Measurements from ENCODE around the gene UBIAD1. TPM values are rescaled to one million over a fixed set of nuclear protein-coding genes. Genes with fewer than 3 reads are reported as not detected.

UBIAD1 gene
- total and polyA plus RNA-seq, 9 of the 15 experiments (the other 6 are each of a cell fraction or from before 2014, with no cell fraction given): 6.2 to 34.3 (median 22.3) TPM

GRCh38 chr1:11262171-11263049 lies 10.6 kb upstream of the UBIAD1 start, which contains the start of gene MTOR (continued):
- no peak for TF ChIP-seq ELK1 (CRISPR knock-in tag; IDR thresholded peaks at IDR 0.05)
- peak; percentile 75 for TF ChIP-seq TBP (optimal IDR thresholded peaks at IDR 0.05; ENCODE audit: low read depth, low read length)
- no peak for TF ChIP-seq MEF2A (IDR thresholded peaks at IDR 0.05; ENCODE audit: control insufficient read depth, low read depth, low read length)
- peak; percentile 89 for TF ChIP-seq POLR2A (conservative IDR thresholded peaks at IDR 0.05)
- peak; percentile 98 for TF ChIP-seq PHF8 (IDR thresholded peaks at IDR 0.05; ENCODE audit: borderline replicate concordance, low read length)
- 0 out of 2 replicates have a peak, but pooled peaks have one; percentile 53 for TF ChIP-seq FOXP1 (CRISPR knock-in tag; IDR thresholded peaks at IDR 0.05)
- TF ChIP-seq CREB3 (tag; conservative IDR thresholded peaks at IDR 0.05; ENCODE audit: low read depth): no peak
- TF ChIP-seq ATF1 (CRISPR knock-in tag; IDR thresholded peaks at IDR 0.05): no peak; the same call in 1 of the 2 replicates
- peak; percentile 92 for TF ChIP-seq ATF1 (tag; IDR thresholded peaks at IDR 0.05)
- TF ChIP-seq ESRRB (CRISPR knock-in tag; IDR thresholded peaks at IDR 0.05; ENCODE audit: borderline replicate concordance): no peak
- TF ChIP-seq MAX (CRISPR knock-in tag; IDR thresholded peaks at IDR 0.05): peak; percentile 87
- TF ChIP-seq POLR2G (IDR thresholded peaks at IDR 0.05; ENCODE audit: low read depth, low read length): peak; percentile 93
- TF ChIP-seq ZBTB12 (CRISPR knock-in tag; IDR thresholded peaks at IDR 0.05): peak; percentile 43
- TF ChIP-seq ZBTB2 (IDR thresholded peaks at IDR 0.05): no peak
- TF ChIP-seq HCFC1 (IDR thresholded peaks at IDR 0.05; ENCODE audit: low read depth, low read length): peak; percentile 89
- TF ChIP-seq RNF2 (IDR thresholded peaks at IDR 0.05): no peak
- TF ChIP-seq POU5F1 (IDR thresholded peaks at IDR 0.05; ENCODE audit: borderline replicate concordance, low read depth, low read length, partially characterized antibody): no peak
- TF ChIP-seq TCF15 (CRISPR knock-in tag; IDR thresholded peaks at IDR 0.05): no peak
- TF ChIP-seq JUNB (CRISPR knock-in tag; conservative IDR thresholded peaks at IDR 0.05): no peak
- TF ChIP-seq TAF7 (tag; IDR thresholded peaks at IDR 0.05): peak; percentile 58
- TF ChIP-seq MLX (CRISPR knock-in tag; conservative IDR thresholded peaks at IDR 0.05): no peak
- no peak for TF ChIP-seq MECOM (CRISPR knock-in tag; IDR thresholded peaks at IDR 0.05)
- peak; percentile 94 for TF ChIP-seq CREM (IDR thresholded peaks at IDR 0.05; ENCODE audit: low read depth)
